ENCODE measurements around the gene CROCC. TPM values are rescaled to one million over a fixed set of nuclear protein-coding genes. Genes with fewer than 3 reads are reported as not detected.
A peak's percentile ranks its signal among the peaks of the same experiment; 100 is the strongest.

Gene CROCC
- total and polyA plus RNA-seq, 9 of the 15 experiments (the other 6 are each of a cell fraction or from before 2014, with no cell fraction given): 0.17 to 15.4 (median 7.6) TPM

- no peak for FAIRE-seq
- ChIA-PET POLR2A (interaction anchor here (4.2 kb wide), 1 partner anchor 18 kb away, joined by 32 read pairs; no protein-coding TSS in a partner anchor), CTCF (ENCODE audit: low intra/inter-chr PET ratio) (no interaction called here)
- Histone ChIP-seq H3K9me3 (replicated peaks; ENCODE audit: control insufficient read depth, insufficient read depth, low read depth, low read length) (no peaks in the 10 kb centered on the region), H3K9me1 (ENCODE audit: control insufficient read depth, insufficient read depth, low read length) (no peaks in the 10 kb centered on the region), H3K27ac (ENCODE audit: extremely low read depth, low read depth, low read length) (no peak overlapping the region), H3K4me2 (ENCODE audit: insufficient read depth, low read length) (no peak overlapping the region), H3K27me3 (ENCODE audit: control insufficient read depth in 2 of 2, insufficient read depth in 2 of 2, low read length in 2 of 2) (peaks cover 8 to 13% of the 10 kb centered on the region in 2 experiments; a peak in 3 of 5 replicates), H3K36me3 (ENCODE audit: control insufficient read depth, insufficient read depth, low read length) (no peaks in the 10 kb centered on the region), H2AFZ (ENCODE audit: low read depth, low read length) (0 out of 2 replicates have a peak overlapping the region, but pooled peaks have one; percentile 5), H3K4me3 (no peak overlapping the region), H3K4me1 (replicated peaks in 1 of 2; ENCODE audit: control insufficient read depth in 2 of 2, insufficient read depth in 2 of 2, low read length in 2 of 2) (peaks cover 0 to 21% of the 10 kb centered on the region in 2 experiments; a peak in 3 of 5 replicates), H3K79me2 (ENCODE audit: control insufficient read depth, insufficient read depth, low read length) (no peaks in the 10 kb centered on the region), H3K9ac (ENCODE audit: insufficient read depth in 1 of 2, low read depth in 2 of 2, low read length in 2 of 2) (peak overlapping the region in 1 of 2 experiments; percentile 15; a peak in 1 of 4 replicates), H4K20me1 (replicated peaks; ENCODE audit: control insufficient read depth, insufficient read depth, low read length) (no peaks in the 10 kb centered on the region; the same call in none of the 2 replicates)
- no TSS peak for BruUV-seq (replicated peaks)
- DNase-seq (ENCODE audit: extremely low read depth in 1 of 4, low spot score in 3 of 4): peak; percentile 33 to 35 (median 34)
- intact Hi-C loops (cut with micrococcal nuclease) (no loop called here), in situ Hi-C loops (cut with MboI) (loop anchor here (25.0 kb wide), 1 partner anchor 311 kb away; the partner anchor contains the start of gene NBPF1)
- peak; percentile 43 for ATAC-seq
- 22% methylated on average over 18 of the region's 18 CpGs for WGBS (ENCODE audit: insufficient coverage, low coverage, missing lambda C conversion rate)
- TF ChIP-seq FOXJ2 (tag; IDR thresholded peaks at IDR 0.05): no peak
- peak; percentile 89; the same call in 1 of the 2 replicates for TF ChIP-seq PTBP1 (IDR thresholded peaks at IDR 0.05; ENCODE audit: low read depth, low read length)
- TF ChIP-seq ZC3H8 (IDR thresholded peaks at IDR 0.05): no peak
- TF ChIP-seq HDAC1 (IDR thresholded peaks at IDR 0.05): peak in 1 of 2 experiments; percentile 65; a peak in 1 of 4 replicates
- TF ChIP-seq, protein P1, sequence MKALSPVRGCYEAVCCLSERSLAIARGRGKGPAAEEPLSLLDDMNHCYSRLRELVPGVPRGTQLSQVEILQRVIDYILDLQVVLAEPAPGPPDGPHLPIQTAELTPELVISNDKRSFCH (CRISPR knock-in tag; IDR thresholded peaks at IDR 0.05): no peak
- TF ChIP-seq, protein P1 (tag; IDR thresholded peaks at IDR 0.05): 0 out of 2 replicates have a peak, but pooled peaks have one; percentile 67
- TF ChIP-seq ZNF75A (CRISPR knock-in tag; IDR thresholded peaks at IDR 0.05): no peak
- TF ChIP-seq RBM25 (IDR thresholded peaks at IDR 0.05; ENCODE audit: low read depth, low read length, severe bottlenecking): peak; percentile 94
- TF ChIP-seq, protein P2, sequence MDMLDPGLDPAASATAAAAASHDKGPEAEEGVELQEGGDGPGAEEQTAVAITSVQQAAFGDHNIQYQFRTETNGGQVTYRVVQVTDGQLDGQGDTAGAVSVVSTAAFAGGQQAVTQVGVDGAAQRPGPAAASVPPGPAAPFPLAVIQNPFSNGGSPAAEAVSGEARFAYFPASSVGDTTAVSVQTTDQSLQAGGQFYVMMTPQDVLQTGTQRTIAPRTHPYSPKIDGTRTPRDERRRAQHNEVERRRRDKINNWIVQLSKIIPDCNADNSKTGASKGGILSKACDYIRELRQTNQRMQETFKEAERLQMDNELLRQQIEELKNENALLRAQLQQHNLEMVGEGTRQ (CRISPR knock-in tag; IDR thresholded peaks at IDR 0.05): peak; percentile 55
- TF ChIP-seq, protein P3, sequence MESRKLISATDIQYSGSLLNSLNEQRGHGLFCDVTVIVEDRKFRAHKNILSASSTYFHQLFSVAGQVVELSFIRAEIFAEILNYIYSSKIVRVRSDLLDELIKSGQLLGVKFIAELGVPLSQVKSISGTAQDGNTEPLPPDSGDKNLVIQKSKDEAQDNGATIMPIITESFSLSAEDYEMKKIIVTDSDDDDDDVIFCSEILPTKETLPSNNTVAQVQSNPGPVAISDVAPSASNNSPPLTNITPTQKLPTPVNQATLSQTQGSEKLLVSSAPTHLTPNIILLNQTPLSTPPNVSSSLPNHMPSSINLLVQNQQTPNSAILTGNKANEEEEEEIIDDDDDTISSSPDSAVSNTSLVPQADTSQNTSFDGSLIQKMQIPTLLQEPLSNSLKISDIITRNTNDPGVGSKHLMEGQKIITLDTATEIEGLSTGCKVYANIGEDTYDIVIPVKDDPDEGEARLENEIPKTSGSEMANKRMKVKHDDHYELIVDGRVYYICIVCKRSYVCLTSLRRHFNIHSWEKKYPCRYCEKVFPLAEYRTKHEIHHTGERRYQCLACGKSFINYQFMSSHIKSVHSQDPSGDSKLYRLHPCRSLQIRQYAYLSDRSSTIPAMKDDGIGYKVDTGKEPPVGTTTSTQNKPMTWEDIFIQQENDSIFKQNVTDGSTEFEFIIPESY (CRISPR knock-in tag; IDR thresholded peaks at IDR 0.05): 0 out of 2 replicates have a peak, but pooled peaks have one; percentile 59
- TF ChIP-seq ETV5 (CRISPR knock-in tag; IDR thresholded peaks at IDR 0.05; ENCODE audit: low read depth): no peak
- TF ChIP-seq KDM1A (IDR thresholded peaks at IDR 0.05): peak; percentile 91 to 94
- TF ChIP-seq CHD4 (IDR thresholded peaks at IDR 0.05; ENCODE audit: insufficient read depth, insufficient replicate concordance, low read depth, low read length, poor library complexity, severe bottlenecking): peak; percentile 99
- no peak for TF ChIP-seq ATF4 (CRISPR knock-in tag; IDR thresholded peaks at IDR 0.05)
- no peak for TF ChIP-seq ZNF395 (CRISPR knock-in tag; IDR thresholded peaks at IDR 0.05)
- TF ChIP-seq CBX3 (IDR thresholded peaks at IDR 0.05; ENCODE audit: borderline replicate concordance in 1 of 2, low read length in 2 of 2): peak in 1 of 2 experiments; percentile 86; a peak in 2 of 3 replicates
Measured at GRCh38 chr1:16922885-16923431, 1.2 kb downstream of the CROCC start.
